Measurements from ENCODE around the gene FAM187B.

GRCh38 chr19:35207391-35207871 lies 21.1 kb downstream of the FAM187B start:
- TF ChIP-seq CTCF (IDR thresholded peaks at IDR 0.05): no peak
- TF ChIP-seq POLR2A (IDR thresholded peaks at IDR 0.05): no peak
